Calu3 (cell line): ENCODE results near the gene ISOC1. TPM values are rescaled to one million over a fixed set of nuclear protein-coding genes. Genes with fewer than 3 reads are reported as not detected.

Experiments used
- BruUV-seq: library from RNA; stranded (reverse); fragments of 400-500 nt; replicated peaks from 2 replicates; lab custom pipeline; 2021; lab: Mats Ljungman, UMichigan
- CTCF ChIA-PET: fragments of 300-600 bp; sonication (Branson Sonifier 250); formaldehyde crosslinking; loops from one replicate; lab custom pipeline; 2022; ENCODE audit warnings: antibody characterized with exemption; lab: Charles Lee
- DNase-seq: peaks from one replicate; pipeline ENCODE4 v3.0.0; 2022
- H3K27ac Mint-ChIP-seq: one replicate; pipeline ENCODE4 v1.8.0; 2022; ENCODE audit warnings: mixed read lengths; ENCODE audit not compliant: unreplicated experiment
- H3K27me3 Mint-ChIP-seq: one replicate; pipeline ENCODE4 v1.8.0; 2022; ENCODE audit warnings: mixed read lengths; ENCODE audit not compliant: unreplicated experiment
- H3K36me3 Mint-ChIP-seq: one replicate; pipeline ENCODE4 v1.8.0; 2022; ENCODE audit warnings: mild to moderate bottlenecking, moderate library complexity, mixed read lengths; ENCODE audit not compliant: insufficient read depth, unreplicated experiment
- H3K4me1 Mint-ChIP-seq: one replicate; pipeline ENCODE4 v1.8.0; 2022; ENCODE audit warnings: mild to moderate bottlenecking, low read depth, mixed read lengths; ENCODE audit not compliant: unreplicated experiment
- H3K4me3 Mint-ChIP-seq: one replicate; pipeline ENCODE4 v1.8.0; 2022; ENCODE audit warnings: mild to moderate bottlenecking, low read depth, moderate library complexity, mixed read lengths; ENCODE audit not compliant: unreplicated experiment
- H3K9me3 Mint-ChIP-seq: one replicate; pipeline ENCODE4 v1.8.0; 2022; ENCODE audit warnings: low read depth, mixed read lengths; ENCODE audit not compliant: unreplicated experiment
- CTCF ChIP-seq: fragments of 200-600 bp; IDR thresholded peaks from one replicate; pipeline ENCODE4 v1.8.0; 2022; ENCODE audit warnings: antibody characterized with exemption; ENCODE audit not compliant: unreplicated experiment
- intact Hi-C: fragments of 100-400 bp; cut with micrococcal nuclease; formaldehyde crosslinking; loops from one replicate; pipeline ENCODE4 v1.10.0; 2022; ENCODE audit not compliant: unreplicated experiment
- total RNA-seq: library from RNA; stranded (reverse); gene quantifications from 2 replicates; pipeline ENCODE4 v1.2.3, GENCODE V29; 2022

Gene ISOC1
- total RNA-seq, 1 experiment from 2014 or later: 32.6 TPM

GRCh38 chr5:129094924-129095899, 663 bp downstream of the ISOC1 start:
- BruUV-seq: no TSS peak
- intact Hi-C loops: loop anchor here (1.0 kb wide), 1 partner anchor 190 kb away; no protein-coding TSS in a partner anchor
- H3K27ac Mint-ChIP-seq: peak overlapping the region; percentile 68
- H3K9me3 Mint-ChIP-seq: no peaks in the 10 kb centered on the region
- H3K4me3 Mint-ChIP-seq: peak overlapping the region; percentile 92
- H3K4me1 Mint-ChIP-seq: peaks cover 13% of the 10 kb centered on the region
- peaks cover 19% of the 10 kb centered on the region for H3K36me3 Mint-ChIP-seq
- no peaks in the 10 kb centered on the region for H3K27me3 Mint-ChIP-seq
- CTCF ChIA-PET: interaction anchor here (0.6 to 1.3 kb wide), 3 partner anchors 190 to 357 kb away, joined by 3 to 14 read pairs (median 3); no protein-coding TSS in a partner anchor
- no peak for TF ChIP-seq CTCF
- peak; percentile 75 for DNase-seq

- no TSS peak for BruUV-seq
- H3K27me3 Mint-ChIP-seq: no peaks in the 10 kb centered on the region
- peak overlapping the region; percentile 92 for H3K4me3 Mint-ChIP-seq
- peaks cover 19% of the 10 kb centered on the region for H3K36me3 Mint-ChIP-seq
- H3K27ac Mint-ChIP-seq: no peak overlapping the region
- TF ChIP-seq CTCF: no peak
- peaks cover 13% of the 10 kb centered on the region for H3K4me1 Mint-ChIP-seq
- intact Hi-C loops: no loop called here
- CTCF ChIA-PET: no interaction called here
- DNase-seq: no peak
- H3K9me3 Mint-ChIP-seq: no peaks in the 10 kb centered on the region
Observed at GRCh38 chr5:129096382-129096991, 1.9 kb downstream of the ISOC1 start.

DNA sequence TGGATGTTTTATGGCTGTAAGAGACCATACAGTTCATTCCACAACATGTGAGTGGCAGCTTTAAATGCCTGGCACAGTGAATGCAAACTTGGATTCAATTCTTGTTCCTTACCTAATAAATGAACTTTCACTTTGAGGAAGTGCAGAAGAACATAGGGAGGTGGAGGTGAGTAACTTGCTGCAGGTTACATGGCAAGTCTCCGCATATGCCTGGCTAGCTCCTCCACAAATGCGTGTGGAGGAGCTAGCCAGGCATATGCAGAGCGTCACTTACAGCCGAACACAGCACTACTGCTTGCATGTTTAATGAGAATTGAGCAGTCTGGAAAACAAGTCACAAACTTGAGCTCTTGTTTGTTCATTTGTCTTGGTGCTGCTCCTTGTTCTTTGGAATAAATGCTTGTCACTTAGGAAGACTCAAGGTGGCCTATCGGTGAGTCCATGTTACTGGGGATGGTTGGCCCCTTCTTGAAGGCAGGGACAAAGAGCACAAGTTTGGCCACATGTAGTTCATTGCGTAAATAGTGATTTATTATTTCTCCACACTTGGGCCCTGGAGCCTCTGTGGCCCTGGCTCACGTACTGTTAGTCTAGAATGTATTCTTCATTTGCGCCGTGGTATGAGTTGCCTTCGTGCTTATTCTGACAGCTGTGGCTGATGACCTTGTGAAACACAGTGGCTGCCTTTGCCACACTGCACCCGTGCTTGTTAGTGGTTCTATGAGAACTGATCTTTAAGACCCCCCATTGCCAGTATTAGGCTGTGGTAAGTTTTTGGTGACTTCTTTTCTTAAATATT, 3.1 kb downstream of the ISOC1 start:
- intact Hi-C loops: no loop called here
- CTCF ChIA-PET: no interaction called here
- no peak for TF ChIP-seq CTCF

GRCh38 chr5:129098488-129099183, 4.1 kb downstream of the ISOC1 start:
- Mint-ChIP-seq H3K36me3 (peaks cover 19% of the 10 kb centered on the region), H3K4me3 (no peak overlapping the region), H3K4me1 (peaks cover 13% of the 10 kb centered on the region), H3K9me3 (no peaks in the 10 kb centered on the region), H3K27ac (no peak overlapping the region), H3K27me3 (no peaks in the 10 kb centered on the region)
- BruUV-seq: no TSS peak
- no peak for DNase-seq
- CTCF ChIA-PET: no interaction called here
- intact Hi-C loops: no loop called here
- TF ChIP-seq CTCF: no peak

More for the DNA sequence above, 3.1 kb downstream of the ISOC1 start:
- H3K4me1 Mint-ChIP-seq: peaks cover 13% of the 10 kb centered on the region
- H3K27me3 Mint-ChIP-seq: no peaks in the 10 kb centered on the region
- no peaks in the 10 kb centered on the region for H3K9me3 Mint-ChIP-seq
- DNase-seq: no peak
- H3K36me3 Mint-ChIP-seq: peaks cover 19% of the 10 kb centered on the region
- BruUV-seq: no TSS peak
- no peak overlapping the region for H3K27ac Mint-ChIP-seq
- H3K4me3 Mint-ChIP-seq: no peak overlapping the region
